ENCODE results near the gene BNC1.
"Not testable (repeated sequence)": the region's sequence is repeated elsewhere in the genome, so short reads cannot be mapped to it uniquely, and the experiment has no call there.

BNC1 gene

GRCh38 chr15:83292317-83292716 lies 7.9 kb upstream of the BNC1 start:
- DNase-seq, result no peak

DNA sequence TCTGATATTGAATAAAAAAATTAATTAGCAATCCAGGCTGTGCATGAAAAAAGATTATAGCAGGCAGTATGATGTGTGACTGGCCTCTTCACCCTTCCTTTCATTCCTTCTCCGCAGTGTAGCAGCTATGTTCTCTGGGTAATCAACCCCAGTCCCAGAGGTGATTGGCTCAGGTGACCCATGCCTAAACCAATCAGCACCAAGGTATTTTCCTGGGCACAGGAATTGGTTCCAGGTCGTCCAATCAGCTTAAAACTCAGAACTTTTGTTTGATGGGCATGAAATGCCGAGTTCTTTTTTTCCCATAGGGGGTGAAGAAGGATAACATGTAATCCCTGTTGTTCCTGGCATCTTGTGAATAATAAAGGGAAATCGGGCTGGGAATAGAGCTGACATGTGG lies 5.8 kb upstream of the BNC1 start:
- no peak for DNase-seq

DNA sequence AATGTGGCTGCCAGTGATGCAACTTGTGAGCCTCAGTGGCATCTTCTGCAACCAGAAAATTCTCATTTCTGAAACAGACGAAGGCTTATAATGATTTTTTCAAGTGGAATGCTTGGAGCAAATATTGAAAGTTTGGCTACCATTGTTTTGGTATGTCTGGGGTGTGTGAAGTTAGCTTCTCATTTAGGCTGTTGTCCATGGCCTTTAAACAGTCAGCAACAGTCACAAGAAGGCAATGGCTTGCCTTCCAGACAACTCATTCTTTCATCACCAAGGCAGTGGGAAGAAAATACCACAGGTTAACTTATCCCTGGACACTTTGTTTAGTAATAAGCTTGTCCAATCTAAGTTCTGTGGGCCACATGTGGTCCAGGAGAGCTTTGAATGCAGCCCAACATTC lies 4.7 kb upstream of the BNC1 start:
- no peak for DNase-seq

DNA sequence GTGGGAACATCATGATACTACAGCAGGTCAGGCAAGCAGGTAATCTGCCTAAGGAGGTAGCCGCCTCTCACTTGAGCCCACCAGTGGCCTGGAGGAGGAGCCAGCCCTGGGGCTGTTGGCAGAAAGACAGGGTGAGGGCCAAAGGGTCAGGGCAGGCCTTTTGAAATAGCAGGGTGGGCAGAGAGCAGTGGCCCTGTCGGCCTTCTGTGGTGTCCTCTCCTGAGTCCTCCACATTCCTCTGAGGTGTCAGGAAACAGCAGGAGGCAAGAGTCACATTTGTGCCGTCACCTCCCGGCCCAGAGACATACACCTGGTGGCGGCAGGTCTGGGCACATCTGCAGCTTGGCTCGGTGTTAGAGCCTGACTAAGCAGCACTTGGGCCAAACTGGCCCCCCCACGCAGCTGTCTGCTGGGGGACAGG lies 3.9 kb upstream of the BNC1 start:
- no peak for DNase-seq

GRCh38 chr15:83287541-83288027 lies 3.1 kb upstream of the BNC1 start:
- DNase-seq, result no peak

GRCh38 chr15:83285979-83286553 lies 1.6 kb upstream of the BNC1 start:
- DNase-seq, result no peak

- no peak for DNase-seq
Measured at GRCh38 chr15:83285284-83285978, 967 bp upstream of the BNC1 start.

- no peak for DNase-seq
Measured at GRCh38 chr15:83283813-83284558, 478 bp downstream of the BNC1 start.

DNA sequence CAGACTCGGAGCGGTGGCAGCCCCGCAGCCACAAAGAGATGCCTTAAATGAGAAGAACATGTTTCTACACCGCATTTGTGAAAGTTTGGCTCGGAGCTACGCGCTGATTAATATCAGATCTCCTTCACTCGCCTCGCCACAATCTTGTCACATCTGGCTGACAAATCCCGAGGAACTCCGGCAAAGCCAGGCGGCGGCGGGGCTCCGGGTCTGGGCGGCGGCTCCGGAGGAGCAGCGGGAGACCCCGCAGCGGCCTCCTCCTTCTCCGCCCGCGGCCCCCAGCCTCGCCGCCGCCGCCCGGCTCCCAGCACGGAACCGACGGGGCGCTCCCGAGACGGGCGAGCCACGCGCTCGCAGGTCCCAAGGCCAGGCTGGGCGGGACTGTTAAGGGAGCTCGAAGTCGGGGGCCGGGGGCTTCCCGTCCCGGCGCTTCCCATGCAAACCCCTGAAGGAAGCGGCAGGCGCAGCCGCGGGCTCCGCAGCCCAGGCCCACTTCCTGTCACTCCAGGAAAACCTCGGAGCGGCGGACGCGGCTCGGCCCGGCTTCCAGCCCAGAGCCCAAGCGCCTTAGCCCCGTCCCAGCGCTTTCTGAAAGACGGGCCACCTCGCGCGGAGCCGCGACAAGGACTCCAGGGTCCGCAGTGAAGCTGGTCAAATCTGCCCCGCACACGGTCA lies 1.2 kb downstream of the BNC1 start:
- peak in 1 of 6 experiments; percentile 1 for DNase-seq

- no peak for DNase-seq
Measured at GRCh38 chr15:83282776-83283137, 1.7 kb downstream of the BNC1 start.

GRCh38 chr15:83282141-83282540 lies 2.3 kb downstream of the BNC1 start:
- no peak for DNase-seq

GRCh38 chr15:83278191-83278590 lies 6.3 kb downstream of the BNC1 start:
- DNase-seq, result no peak

GRCh38 chr15:83276661-83277060 lies 7.8 kb downstream of the BNC1 start:
- DNase-seq, result no peak

- no peak for DNase-seq
Measured at GRCh38 chr15:83275412-83275811, 9.1 kb downstream of the BNC1 start.

DNA sequence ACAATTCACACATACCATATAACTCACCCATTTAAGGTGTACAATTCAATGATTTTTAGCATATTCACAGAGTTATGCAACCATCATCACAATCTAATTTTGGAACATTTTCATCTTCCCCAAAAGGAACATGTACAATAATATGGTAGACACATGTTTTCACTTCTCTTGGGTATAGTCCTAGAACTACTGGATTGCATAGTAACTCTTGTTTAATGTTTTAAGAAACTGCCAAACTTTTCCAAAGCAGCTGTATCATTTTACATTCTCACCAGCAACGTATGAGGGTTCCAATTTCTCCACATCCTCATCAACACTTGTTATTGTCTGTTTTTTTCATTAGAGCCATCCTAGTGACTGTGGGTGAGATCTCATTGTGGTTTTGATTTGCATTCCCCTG lies 14.3 kb downstream of the BNC1 start:
- no peak for DNase-seq

DNA sequence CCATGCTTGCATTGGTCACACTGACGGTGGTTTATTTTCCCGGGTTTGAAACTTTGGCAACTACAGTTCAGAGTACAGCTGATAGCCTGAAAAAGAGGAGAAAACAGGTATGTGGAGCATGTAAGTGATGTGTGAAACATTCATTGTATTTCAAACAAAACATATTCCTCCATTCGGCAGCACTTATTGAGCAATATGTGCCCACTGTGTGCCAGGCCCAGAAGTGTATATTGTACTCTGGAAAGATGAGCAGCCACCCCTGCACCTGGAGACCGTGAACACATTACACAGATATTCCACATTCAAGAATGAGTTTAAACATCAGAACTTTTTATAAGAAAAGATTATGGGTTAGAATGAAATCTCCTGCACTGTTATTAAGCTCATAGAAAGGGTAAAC lies 16.3 kb downstream of the BNC1 start:
- DNase-seq, result no peak

GRCh38 chr15:83262594-83263315 lies 21.7 kb downstream of the BNC1 start:
- DNase-seq, result no peak

- not testable (repeated sequence) for DNase-seq
Measured at GRCh38 chr15:83262181-83262580, 22.3 kb downstream of the BNC1 start.

DNA sequence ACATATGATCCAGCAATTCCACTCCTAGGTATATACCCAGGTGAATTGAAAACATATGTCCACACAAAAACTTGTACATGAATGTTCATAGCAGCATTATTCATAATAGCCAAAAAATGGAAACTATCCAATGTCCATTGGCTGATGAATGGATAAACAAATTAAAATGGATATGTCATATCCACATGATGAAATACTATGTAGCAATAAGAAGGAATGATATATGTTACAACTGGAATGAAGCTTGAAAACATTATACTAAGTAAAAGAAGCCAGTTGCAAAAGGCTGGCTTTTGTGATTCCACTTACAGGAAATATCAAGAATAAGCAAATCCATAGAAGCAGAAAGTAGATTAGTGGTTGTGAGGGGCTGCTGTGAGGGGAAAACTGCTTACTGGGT lies 33.7 kb downstream of the BNC1 start:
- DNase-seq, result no peak

DNA sequence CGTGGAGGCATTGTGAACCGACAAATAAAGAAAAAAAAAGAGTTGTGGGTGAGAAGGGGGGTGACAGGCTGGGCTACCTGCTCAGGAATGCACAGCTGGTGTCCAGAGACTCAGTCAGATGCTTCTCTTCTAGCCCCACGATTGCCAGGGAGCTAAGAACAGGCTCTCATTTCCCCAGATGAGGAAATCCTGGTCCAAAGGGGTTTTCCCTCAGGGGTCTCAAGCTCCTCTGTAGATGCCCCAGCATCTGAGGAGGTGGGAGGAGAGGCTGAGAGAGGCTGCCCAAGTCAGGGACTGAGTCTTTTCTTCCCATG lies 35.5 kb downstream of the BNC1 start:
- no peak for DNase-seq

GRCh38 chr15:83248151-83249029 lies 36.1 kb downstream of the BNC1 start:
- DNase-seq, result peak in 2 of 6 experiments; percentile 39 to 51

- DNase-seq, result no peak
Measured at GRCh38 chr15:83243634-83244033, 40.8 kb downstream of the BNC1 start.

Measured in stimulated activated naive CD4-positive, alpha-beta T cell (primary cell).